Bronchial epithelial cell (primary cell): ENCODE results near the gene SYT15. TPM values are rescaled to one million over a fixed set of nuclear protein-coding genes. Genes with fewer than 3 reads are reported as not detected.

Experiments
- DNase-seq: peaks from one replicate; pipeline ENCODE4 v3.0.0-alpha.2; 2010; ENCODE audit warnings: low read depth
- FAIRE-seq: peaks from 2 replicates; lab custom pipeline; 2011; peaks lifted over from hg19 to GRCh38; lab: Jason Lieb, UNC
- H3K27me3 ChIP-seq: 2 replicates; pipeline ENCODE4 v1.5.1; 2011; ENCODE audit warnings: low read length; ENCODE audit not compliant: control insufficient read depth, insufficient read depth
- H3K36me3 ChIP-seq: 2 replicates; pipeline ENCODE4 v1.5.1; 2011; ENCODE audit warnings: low read length; ENCODE audit not compliant: control insufficient read depth, insufficient read depth
- H3K4me3 ChIP-seq: 2 replicates; pipeline ENCODE4 v1.5.1; 2011; ENCODE audit warnings: mild to moderate bottlenecking, low read depth, low read length, control low read depth
- total RNA-seq: library from RNA; depleted of rRNA; stranded (reverse); fragments of >200 nt; gene quantifications from 2 replicates; pipeline ENCODE4 v1.2.1, GENCODE V29; 2014
- TF ChIP-seq, protein P1 (sequence below): IDR thresholded peaks from 2 replicates; pipeline ENCODE4 v1.5.1; 2011; ENCODE audit warnings: mild to moderate bottlenecking, moderate library complexity, low read length, control low read depth, inconsistent platforms; ENCODE audit not compliant: insufficient read depth, severe bottlenecking

SYT15 gene
- total RNA-seq, 1 donor from 2014 or later, result under 0.01 TPM

DNA sequence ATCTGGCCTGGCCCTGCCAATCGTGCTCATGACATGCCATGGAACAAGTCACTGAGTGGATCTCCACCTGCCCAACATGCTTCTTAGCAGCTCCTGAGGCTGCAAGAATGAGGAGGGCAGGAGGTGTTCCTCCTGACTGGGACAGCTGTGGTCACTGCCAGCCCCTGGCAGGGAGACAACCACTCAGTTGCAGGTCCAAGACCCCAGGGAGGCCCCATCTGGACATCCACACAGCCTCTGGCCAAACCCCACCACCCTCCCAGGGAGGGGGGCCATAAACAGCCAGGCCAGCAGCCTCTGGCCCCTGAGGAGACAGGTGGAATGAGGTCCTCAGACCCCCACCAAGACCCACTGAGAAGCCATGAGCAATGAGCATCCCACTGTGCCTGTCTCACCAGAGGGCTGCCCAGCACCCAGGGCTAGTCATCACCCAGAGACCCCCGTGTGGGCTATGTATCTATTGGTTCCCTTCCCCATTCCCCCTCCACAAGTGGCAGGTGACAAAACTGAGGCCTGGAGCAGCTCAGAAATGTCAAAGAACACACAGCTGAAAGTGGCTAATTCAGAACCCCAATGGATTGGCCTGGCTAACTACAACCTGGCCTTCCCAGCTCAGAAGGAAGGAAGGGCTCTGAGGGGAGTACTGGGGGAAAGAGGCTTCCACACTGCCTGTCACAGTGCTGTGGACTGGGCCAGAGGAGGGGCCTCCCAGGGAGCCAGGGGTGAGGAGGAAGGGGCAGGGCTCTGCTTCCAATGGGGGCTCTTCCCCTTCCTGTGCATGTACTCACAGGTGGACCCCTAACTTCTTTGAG lies 25.5 kb upstream of the SYT15 start:
- DNase-seq (no peak), FAIRE-seq (peak; percentile 18)
- peaks cover 28% of the 10 kb centered on the region for H3K27me3 ChIP-seq

DNA sequence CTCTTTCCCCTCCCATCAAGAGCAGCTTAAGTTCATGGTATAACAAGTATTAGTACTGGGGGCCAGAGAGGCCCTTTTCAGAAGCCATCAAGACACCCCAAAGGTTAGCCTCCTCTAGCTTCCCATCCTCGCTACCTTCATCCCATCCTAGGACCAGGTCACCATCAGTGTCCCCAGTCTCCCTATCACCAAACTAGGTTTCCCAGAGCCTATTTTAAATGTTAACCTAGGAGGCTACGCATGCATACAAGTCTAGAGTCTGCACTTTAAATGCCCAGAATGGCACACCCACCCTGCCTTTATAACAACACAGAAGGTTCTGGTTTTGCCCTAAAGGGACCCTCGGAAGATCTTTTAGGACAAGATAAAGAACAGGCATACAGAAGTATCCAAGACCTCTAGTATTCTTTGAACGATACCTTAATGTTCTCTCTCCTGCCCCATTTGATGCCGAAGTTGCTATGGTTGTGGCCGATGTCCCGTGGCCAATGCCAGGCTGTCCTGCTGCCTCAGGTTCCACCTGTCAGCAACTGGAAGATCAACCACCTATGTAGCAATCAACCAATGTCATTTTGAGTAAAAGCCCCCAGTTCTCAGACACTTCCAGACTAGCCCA lies 24.7 kb upstream of the SYT15 start:
- FAIRE-seq (no peak), DNase-seq (no peak)
- Histone ChIP-seq H3K36me3 (no peaks in the 10 kb centered on the region), H3K27me3 (peaks cover 30% of the 10 kb centered on the region), H3K4me3 (no peak overlapping the region)
- TF ChIP-seq, protein P1, sequence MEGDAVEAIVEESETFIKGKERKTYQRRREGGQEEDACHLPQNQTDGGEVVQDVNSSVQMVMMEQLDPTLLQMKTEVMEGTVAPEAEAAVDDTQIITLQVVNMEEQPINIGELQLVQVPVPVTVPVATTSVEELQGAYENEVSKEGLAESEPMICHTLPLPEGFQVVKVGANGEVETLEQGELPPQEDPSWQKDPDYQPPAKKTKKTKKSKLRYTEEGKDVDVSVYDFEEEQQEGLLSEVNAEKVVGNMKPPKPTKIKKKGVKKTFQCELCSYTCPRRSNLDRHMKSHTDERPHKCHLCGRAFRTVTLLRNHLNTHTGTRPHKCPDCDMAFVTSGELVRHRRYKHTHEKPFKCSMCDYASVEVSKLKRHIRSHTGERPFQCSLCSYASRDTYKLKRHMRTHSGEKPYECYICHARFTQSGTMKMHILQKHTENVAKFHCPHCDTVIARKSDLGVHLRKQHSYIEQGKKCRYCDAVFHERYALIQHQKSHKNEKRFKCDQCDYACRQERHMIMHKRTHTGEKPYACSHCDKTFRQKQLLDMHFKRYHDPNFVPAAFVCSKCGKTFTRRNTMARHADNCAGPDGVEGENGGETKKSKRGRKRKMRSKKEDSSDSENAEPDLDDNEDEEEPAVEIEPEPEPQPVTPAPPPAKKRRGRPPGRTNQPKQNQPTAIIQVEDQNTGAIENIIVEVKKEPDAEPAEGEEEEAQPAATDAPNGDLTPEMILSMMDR, result no peak

More for the DNA sequence above, 25.5 kb upstream of the SYT15 start:
- TF ChIP-seq, protein P1, result no peak
- Histone ChIP-seq H3K36me3 (no peaks in the 10 kb centered on the region), H3K4me3 (no peak overlapping the region)

DNA sequence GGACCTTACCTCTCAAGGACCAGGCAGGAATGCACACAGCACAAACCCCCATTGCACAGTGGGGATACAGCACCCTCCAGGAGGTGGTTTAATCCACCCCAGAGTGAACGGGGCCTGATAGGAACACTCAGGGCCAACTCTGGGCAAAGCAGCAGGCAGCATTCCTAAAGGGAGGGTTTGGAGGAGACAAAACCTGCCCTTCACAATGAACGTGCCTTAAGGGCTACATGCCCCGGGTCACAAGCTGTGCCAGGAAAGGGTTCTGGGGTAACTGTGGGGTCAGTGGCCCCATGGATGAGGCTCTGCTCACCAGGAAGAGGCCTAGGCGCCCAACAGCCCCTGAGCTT lies 23.6 kb upstream of the SYT15 start:
- Histone ChIP-seq H3K36me3 (no peaks in the 10 kb centered on the region), H3K27me3 (peaks cover 32% of the 10 kb centered on the region), H3K4me3 (no peak overlapping the region)
- TF ChIP-seq, protein P1, result no peak
- DNase-seq (no peak), FAIRE-seq (no peak)

DNA sequence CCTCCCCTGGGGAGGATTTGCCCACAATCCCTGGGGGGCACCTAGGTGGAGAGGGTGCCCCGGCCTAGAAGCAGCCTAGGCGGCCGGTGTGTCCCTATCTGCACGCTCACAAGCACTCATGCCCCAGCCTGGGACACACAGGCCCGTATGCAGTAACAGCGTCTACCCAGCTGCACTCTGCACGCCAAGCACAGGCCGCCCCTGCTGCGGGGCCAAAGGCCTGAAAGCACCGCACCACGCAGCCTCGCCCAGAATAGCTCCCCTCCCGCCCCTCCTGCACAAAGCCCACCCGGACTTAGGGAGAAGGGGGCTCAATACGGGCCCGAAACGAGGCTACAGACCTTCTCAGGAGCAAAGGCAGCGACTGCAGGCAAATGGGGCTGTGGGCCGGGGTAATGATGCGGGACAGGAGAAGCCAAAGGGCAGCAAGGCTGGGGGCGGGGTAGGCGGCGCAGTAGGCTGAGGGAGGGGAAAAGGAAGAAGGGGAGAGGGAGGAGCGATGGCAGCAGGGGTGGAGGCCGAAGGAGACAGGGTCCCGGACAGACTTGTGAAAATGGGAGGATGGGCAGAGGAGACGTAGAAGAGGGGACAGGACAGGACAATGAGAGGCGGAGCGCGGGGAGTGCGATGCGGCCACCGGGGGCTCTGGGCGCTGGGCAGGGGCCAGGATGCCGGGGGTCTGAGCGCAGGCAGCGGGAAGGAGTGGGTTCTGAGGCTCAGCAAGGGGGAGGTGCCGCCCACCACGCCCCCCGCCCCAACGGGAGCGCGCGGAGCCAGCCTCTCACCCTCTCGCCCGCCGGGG lies 23.0 kb upstream of the SYT15 start:
- Histone ChIP-seq H3K27me3 (peaks cover 38% of the 10 kb centered on the region), H3K4me3 (peak overlapping the region; percentile 48), H3K36me3 (no peaks in the 10 kb centered on the region)
- FAIRE-seq (no peak), DNase-seq (no peak)
- TF ChIP-seq, protein P1, result no peak

DNA sequence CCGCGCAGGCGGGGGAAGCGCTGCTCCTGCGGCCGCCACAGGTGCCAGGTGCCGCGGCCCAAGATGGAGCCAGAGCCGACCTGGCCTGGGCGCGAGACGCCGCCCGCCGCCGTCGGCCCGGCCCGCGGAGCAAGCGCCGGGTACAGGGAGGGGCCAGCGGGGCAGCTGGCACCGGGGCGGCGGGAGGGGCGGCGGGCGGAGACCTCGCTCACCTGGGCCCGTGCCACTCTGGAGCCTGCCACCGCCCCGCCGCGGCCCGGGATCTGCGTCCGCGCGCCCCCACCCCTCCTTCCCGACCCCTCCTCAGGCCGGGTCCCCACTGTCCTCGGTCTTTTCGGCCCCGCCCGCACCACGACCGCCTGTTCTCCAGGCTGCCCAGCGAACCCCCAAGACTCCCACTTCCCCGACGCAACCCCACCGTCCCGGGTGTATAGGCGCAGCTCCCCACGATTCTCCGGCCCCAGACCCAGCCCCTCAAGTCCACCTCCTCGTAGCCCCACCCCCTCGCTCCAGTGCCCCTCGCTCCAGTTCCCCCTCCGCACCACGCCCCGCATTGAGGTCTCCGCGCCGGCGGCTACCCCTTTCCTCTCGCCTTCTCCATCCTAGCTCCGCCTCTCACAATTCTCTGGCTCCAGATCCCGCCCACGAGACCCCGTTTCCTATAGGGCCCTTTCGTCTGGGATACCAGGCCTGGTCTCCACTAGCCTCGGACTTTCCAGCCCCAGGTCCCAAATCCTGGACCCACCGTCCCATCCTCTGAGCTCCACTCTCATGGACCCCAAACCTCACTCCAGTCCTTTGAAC lies 22.2 kb upstream of the SYT15 start, which contains the start of gene GPRIN2:
TSS of gene GPRIN2 (minus strand) at position 144 of the 804 bp plus-strand sequence. CDS start 5,922 bp downstream, outside the sequence.
- no peaks in the 10 kb centered on the region for H3K36me3 ChIP-seq
- peaks cover 41% of the 10 kb centered on the region for H3K27me3 ChIP-seq
- FAIRE-seq (no peak), DNase-seq (no peak)
- H3K4me3 ChIP-seq, result peak within 1 kb of the TSS; percentile 48
- TF ChIP-seq, protein P1, result no peak
